GM10266 (cell line): ENCODE results near the gene RANBP10.
"Not testable (repeated sequence)": the region's sequence is repeated elsewhere in the genome, so short reads cannot be mapped to it uniquely, and the experiment has no call there.

ENCODE experiments used
- DNase-seq: peaks from one replicate; pipeline ENCODE4 v3.0.0; 2012; ENCODE audit errors: extremely low spot score
- CTCF ChIP-seq: IDR thresholded peaks from 2 replicates; pipeline ENCODE4 v1.5.1; 2012; ENCODE audit warnings: mild to moderate bottlenecking, low read depth; ENCODE audit not compliant: control insufficient read depth, insufficient read depth; ENCODE audit errors: missing control alignments

RANBP10 gene

GRCh38 chr16:67697422-67698185, 108.8 kb downstream of the RANBP10 start:
- TF ChIP-seq CTCF = no peak
- no peak for DNase-seq

GRCh38 chr16:67694611-67695010, 111.7 kb downstream of the RANBP10 start:
- DNase-seq = no peak
- TF ChIP-seq CTCF = no peak

GRCh38 chr16:67693517-67694285, 112.7 kb downstream of the RANBP10 start:
- not testable (repeated sequence) for DNase-seq

- no peak for DNase-seq
- no peak for TF ChIP-seq CTCF
Measured at GRCh38 chr16:67685388-67686112, 120.8 kb downstream of the RANBP10 start.

- TF ChIP-seq CTCF = no peak
- no peak for DNase-seq
Measured at GRCh38 chr16:67683767-67684166, 122.6 kb downstream of the RANBP10 start.

- DNase-seq = no peak
- TF ChIP-seq CTCF = no peak
Measured at GRCh38 chr16:67679935-67680897, 126.1 kb downstream of the RANBP10 start.
